NOMO-1 treated with DMSO at 0.1 percent for 48 hours (cell line): ENCODE data around the gene KCNIP4.
A peak's percentile ranks its signal among the peaks of the same experiment; 100 is the strongest.

Experiments used
- DNase-seq: peaks from one replicate; lab custom pipeline; 2025; ENCODE audit not compliant: unreplicated experiment; lab: John Stamatoyannopoulos, UW

Gene KCNIP4

DNA sequence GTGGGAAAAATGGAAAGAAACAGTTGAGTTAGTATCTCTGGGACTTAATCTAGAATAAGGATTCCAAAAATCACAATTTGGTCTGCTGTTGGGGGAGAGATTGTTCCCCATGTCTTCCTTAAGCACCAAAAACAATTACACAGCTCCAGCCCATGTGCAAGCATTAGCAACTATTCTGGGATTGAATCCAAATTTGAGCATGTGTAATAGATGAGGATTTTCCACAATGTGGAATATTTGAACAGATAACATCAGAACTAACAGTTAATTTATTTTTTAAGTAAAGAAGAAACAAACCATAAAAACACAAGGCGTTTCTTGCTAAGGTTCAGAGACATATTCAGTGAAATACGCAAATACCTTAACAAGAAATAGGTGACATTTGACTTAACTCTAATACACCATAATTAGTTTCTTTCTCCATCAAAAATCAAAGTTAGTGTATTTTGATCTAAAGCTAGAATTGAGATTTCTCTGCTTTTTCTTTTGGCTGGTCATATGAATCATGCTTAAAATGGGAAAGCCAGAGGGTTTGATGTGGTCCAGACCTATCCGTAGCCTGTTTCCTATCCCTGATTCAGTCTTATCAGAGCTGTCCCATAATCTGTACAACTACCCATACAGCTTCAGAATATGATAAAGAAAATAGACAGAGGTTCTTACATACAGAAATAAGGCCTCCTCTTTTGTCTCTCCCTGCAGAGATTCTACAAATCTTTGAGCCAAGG lies 834.9 kb downstream of the KCNIP4 start:
- no peak for DNase-seq

DNA sequence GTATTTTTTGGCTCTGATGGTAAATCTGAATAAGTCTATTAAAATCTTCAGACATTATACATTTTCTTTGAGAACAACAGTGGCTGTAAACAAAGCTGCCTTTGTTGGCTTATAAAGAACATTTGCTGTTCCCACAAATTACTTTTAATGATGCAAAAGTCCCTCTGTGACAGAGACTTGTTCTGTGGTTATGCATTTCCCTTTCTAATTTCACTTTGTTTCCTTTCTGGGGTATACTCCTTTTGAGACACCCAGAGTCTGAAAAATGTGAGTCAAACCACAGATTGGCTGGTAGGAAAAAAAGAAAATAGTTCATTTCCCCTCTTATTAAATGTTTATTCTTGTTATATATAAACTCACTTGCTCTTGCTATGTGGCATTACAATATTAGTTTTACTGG lies 845.9 kb downstream of the KCNIP4 start:
- DNase-seq: peak; percentile 48

DNA sequence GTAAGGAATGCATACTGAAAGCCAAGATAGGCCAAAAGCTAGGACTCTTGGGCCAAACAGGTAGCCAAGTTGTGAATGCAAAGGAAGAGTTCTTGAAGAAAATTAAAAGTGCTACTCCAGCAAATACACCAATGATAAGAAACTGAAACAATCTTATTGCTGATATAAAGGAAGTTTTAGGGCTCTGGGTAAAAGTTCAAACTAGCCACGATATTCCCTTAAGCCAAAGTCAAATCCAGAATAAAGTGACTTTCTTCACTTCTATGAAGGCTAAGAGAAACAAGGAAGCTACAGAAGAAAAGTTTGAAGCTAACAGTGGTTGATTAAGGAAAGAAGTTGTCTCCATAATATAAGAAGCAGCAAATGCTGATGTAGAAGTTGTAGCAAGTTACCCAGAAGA lies 850.7 kb downstream of the KCNIP4 start:
- no peak for DNase-seq

DNA sequence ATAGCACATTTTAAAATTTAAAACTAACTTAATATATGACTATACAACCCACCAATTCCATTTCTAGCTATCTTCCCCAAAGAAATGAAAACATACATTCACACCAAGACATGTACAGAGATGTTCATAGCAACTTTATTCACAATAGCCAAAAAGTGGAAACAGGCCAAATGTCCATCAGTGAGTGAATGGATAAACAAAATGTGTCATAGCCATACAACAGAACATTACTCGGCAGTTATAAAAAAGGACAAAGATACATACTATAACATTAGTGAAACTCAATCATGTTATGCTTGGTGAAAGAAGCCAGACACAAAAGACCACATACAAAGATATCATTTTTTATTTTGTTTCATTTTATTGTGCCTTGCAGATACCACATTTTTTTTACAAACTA lies 851.5 kb downstream of the KCNIP4 start:
- DNase-seq: no peak

DNA sequence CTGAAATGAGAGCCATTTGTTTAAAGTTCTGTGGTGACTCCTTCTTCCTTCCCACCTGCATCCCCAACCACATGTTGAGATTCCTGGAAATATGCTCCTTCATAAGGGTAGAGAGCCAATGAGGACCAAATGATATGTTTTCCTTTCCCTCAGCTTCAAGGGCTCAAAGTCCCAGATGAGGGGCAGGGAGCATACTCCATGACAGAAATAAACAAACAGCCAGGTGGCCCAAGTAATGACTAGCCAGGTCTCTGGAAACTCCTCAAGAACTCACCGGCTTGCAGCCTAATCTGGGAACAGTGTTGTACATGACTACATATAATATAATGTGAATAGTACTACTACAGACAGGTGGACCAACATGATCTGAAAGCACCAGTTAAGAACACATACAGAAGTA lies 856.0 kb downstream of the KCNIP4 start:
- no peak for DNase-seq

DNA sequence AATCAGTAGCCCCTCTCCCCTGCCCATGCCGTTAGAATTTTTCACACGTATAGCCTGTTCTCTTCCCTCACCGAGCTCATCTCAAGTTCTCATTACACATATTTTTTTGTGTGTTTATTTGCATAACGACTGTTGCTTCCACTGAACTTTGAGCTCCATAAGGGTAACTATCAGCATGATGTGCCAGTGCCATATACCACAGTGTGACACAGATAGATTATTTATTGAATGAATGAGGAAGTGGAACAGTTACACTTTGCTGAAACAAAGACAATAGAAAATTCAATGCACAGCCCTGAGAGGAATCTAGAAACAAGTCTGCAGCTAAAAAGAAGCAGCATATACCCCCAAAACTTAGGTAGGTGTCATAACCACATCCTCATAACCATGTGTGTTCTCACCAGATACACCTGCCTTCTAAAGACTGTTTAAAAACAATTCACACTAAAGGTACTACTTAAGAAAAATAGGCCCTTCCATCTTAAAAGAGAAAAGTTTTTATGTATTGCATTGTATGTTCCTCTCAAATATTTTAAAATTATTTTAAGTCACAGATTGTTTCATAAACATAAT lies 858.4 kb downstream of the KCNIP4 start:
- peak; percentile 90 for DNase-seq

DNA sequence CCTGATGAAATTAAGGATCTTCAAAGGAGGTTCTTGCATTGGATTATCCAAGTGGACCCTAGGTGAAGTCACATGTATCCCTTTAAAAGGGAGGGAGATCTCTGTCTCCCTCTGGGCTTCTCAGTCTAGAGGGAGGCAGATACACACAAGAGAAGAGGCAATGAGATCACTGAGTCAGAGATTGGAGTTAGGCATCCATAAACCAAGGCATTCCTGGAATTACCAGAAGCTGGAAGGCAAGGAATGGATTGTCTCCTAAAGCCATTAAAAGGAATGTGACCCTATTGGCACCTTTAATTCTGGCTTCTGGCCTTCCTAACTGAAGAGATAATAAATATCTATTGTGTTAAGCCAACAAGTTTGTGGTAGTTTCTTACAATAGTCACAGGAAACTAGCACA lies 865.2 kb downstream of the KCNIP4 start:
- DNase-seq: no peak

DNA sequence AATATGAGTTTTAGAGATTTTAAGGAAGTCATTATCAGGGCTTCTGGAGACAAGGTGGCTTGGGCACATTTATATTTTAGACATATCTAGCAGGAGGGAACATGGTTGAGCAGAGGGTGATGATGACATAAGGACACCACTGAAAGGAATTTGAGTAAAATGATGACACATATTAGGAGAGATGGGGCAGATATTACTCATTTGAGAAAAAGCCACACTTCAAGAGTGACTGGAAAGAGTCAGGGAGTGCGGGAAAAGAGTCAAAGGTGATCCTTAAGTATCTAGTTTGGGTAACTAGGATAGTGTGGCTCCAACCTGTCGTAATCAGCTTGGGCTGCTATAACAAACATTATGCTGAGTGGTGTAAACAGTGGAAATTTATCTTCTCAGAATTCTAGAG lies 870.6 kb downstream of the KCNIP4 start:
- DNase-seq: no peak

DNA sequence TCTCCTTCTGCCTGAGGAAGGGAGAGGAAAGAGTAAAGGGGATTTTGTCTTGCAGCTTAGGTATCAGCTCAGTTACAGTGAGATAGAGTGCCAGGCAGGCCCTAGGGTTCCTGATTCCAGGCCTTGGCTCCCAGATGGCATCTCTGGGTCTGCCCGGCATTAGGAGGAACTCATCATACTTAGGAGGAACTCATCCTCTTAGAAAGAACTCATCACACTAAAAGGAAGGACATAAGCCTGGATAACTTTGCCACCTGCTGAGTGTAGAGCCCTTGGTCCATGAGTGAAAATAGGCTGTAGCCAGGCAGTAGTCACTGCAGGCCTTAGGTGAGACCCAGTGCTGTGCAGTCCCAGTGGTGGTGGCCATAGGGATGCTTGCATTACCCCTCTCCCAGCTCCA lies 881.2 kb downstream of the KCNIP4 start:
- no peak for DNase-seq

DNA sequence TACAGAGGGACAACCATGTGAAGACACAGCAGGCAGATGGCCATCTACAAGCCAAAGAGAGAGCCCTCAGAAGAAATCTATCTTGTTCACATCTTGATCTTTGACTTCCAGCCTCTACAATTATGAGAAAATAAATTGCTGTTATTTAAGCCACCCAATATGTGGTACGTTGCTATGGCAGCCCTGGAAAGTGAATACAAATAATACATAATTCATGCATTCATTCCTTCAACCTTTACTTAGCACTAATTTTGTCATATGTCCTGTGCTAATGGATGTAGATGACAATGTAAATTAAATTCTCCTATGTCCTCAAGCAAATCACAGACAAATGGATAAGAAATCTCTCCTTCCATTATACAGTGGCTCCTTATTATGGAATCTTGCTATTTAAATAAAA lies 886.7 kb downstream of the KCNIP4 start:
- no peak for DNase-seq

DNA sequence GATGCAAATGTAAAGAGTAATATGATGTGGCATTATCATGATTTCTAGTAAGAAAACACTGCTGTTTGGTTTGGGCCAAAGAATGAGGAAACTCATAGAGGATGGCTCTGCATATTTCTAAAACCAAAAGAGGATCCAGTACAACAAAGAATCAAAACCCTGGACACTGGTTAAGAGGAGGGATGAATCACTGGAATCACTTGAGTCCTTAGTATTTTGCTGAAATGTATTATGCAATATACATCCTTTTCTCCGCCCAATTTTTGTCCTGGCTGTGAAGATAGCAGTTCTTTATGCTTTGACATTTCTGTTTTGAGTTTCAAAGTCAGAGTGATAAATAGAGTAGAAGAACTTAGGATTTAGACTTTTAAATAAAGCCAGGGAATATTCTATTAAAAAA lies 902.4 kb downstream of the KCNIP4 start:
- DNase-seq: peak; percentile 1

DNA sequence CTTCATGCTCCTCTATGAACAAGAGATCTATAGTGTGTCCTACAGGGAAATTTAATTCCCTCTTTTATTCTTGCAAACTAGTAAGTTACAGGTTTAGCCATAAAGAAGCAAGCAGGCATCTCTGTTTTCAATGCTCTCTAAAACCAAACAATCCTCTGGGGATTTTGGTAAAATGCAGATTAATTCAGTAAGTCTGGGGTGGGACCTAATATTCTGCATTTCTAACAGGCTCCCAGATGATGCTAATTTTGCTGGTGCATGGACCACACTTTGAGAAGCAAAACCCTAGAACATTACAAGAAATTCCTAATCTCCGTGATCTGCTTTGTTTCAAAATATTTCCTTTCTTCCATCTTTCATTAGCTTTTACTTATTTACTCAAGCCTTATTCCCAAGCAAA lies 903.5 kb downstream of the KCNIP4 start:
- DNase-seq: no peak

DNA sequence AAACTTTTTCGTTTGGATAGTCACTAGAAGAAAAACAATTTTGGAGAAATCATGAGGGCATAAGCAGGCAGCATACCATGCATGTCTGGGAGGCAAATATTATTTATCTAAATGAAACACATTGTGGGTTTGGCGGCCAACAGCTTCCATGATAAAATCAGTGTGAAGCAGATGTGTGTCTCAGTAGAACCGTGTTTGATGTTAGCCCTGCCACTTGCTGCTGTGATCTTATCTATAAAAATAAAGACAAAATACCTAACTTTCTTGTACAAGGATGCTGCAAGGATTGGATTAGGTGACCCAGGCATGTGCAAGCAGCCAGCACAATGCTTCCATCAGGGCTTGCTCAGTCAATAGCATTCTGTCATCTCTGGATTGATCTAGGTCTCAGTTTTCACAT lies 906.9 kb downstream of the KCNIP4 start:
- no peak for DNase-seq

DNA sequence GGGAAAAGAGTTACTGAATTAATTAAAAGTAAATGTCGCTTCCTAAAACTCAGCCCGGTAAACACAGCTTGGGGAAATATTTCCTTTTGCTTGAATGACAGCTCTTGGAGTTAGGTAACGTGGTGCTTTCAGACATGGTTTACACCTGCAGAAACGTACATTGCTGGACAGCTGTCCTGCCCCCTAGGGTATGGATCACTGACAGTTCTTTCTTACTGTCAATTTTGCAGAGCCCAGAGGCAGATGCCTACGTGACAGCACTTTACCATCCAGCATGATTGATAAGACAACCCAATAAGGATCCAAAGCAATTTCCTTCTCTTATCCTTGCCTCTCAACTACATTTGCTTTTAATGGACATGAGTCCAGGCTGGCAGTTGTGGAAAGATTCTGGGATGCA lies 913.8 kb downstream of the KCNIP4 start:
- DNase-seq: no peak

DNA sequence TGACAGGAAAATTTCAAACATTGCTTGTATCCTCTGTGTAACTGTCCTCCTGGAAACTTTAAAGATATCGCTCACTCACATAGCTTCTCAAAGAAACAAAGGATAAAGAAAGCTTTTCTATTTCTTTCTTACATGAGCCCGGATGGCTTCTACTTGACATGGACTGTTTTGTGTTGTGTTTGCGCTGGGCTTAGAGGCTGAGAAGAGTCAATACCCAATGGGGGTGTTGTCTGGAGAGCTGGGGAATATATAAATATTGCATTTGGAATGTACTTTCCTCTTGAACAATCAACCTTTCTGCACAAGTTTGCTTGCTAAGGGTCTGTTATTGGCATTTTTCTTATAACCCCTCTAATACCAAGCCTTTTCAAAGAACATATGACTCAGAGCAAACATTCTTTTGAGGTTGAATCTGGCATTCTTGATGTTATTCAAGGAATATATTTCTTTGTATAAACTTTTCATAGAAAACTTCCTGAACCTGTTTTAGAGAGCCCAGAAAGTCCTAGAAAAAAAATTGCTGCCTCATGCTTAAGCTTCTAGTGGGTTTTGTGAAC lies 916.4 kb downstream of the KCNIP4 start:
- DNase-seq: no peak

DNA sequence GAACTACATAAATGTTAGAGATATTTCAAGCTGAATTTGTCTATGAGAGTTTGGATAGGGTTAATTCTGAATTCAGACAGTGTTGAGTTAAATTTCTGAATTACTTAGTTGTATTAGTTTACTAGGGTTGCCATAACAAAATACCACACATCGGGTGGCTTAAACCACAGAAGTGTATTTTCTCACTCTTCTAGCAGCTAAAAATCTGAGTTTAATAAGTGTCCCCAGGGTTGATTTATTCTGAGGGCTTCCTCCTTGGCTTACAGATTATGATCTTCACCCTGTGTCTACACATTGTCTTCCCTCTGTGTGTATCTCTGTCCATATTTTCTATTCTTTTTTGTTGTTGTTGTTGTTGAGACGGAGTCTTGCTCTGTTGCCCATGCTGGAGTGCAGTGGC lies 929.8 kb downstream of the KCNIP4 start:
- no peak for DNase-seq

DNA sequence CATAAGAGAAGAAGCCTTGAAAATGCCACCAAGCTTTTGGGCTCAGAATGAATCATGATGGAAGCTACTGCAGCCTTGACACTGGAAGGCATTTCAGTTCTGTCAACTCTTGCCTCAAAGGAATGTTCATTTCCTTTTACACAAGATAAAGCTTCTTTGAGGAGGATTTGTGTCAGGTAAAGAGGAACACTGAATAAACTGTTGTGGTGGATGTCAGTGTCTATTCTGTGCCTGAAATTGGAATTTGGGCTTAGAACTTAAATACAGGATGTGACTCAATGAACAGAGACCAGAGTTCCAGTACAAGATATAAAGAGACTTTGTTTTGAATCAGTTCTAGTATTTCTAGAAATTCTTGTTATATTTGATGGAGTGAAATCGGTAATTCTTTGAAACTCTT lies 935.1 kb downstream of the KCNIP4 start:
- DNase-seq: no peak

DNA sequence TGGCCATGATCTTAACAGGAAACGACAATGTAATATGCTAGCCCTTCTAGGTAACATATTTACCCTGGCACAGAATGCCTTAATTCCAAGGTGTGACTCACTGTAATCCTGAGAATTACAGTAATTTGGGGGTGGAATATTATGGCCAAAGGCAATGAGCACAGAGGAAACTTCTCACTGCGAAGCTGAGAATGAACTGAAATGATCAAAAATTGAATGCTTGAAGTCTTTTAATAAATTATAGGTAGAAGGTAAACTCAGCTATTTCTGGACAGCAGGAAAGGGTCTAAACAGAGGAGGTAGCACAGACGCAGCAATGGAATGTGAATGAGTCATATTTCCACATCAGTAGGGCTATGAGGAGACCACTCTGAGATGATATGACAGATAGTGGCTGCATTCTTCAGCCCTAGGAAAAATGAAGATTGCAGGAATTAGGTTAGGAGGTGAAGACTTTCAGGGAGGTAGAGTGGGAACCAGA lies 935.7 kb downstream of the KCNIP4 start:
- no peak for DNase-seq

DNA sequence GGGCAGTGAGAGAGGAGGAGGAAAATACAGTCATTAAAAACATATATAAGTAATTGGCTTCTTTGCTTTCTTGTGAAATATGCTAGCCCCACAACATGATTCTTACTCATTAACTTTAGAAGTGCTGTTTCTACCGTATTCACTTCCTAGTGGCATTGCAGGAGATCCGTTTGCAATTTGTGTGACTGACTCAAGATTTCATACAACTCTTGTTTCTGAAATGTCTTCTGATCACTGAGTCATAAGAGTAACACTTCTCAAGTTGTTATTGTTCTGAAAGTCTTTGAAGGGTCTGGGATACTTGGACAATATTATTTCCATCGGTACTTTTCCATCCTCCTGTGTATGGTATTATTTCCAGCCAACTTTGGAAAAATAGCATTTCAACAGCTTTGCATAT lies 937.5 kb downstream of the KCNIP4 start:
- peak; percentile 70 for DNase-seq

DNA sequence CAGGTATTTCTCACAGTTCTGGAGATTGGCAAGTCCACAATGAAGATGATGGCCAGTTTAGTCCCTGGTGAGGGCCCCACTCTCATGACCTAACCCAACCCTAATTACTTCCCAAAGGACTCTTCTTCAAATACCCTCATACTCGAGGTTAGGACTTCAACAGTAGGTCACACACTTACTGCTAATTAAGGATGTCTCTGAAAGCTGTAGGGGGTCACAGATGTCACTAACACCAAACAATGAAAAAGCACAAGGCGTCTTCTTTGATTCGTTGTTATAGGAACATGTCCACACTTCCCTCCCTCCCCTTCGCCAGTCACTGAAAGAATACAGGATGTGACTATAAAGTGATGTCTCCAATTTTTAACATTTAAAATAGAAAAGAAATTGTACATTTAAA lies 938.6 kb downstream of the KCNIP4 start:
- no peak for DNase-seq

DNA sequence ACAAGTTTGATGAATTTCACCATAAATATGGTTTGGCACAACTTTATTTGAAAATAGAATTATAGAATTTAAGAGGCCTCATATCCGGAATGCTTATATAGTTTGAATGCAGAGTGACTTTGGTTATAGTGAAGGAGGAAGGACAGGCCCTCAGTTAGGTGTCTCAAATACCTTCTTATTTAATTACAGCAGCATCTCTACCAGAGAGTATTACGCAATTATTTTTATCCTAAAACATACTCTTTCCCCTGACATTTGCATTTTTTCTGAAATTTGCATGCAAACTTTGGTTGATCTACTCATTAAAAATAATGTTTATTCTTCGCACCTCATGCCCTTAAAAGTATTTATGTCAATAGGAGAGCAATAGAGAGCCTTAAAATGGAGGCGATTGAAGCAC lies 942.9 kb downstream of the KCNIP4 start:
- DNase-seq: no peak

DNA sequence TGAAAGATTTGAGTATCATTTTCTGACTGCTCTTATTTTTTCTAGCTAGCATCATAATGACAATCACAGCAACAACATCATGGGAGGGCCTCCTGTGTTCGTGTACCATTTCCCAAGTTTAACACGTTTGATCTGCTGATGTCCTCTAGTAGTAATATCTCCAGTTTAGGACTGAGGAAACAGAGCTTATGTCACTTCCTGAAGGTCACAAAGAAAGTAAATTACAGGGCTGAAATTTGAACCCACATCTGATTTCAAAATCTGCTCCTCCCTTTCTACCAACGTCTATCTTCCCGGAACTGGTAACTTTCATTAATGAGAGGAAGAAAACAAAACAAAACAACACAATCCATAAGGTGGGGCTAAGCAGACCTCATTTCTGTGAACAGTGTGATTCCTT lies 945.6 kb downstream of the KCNIP4 start:
- DNase-seq: peak; percentile 35

DNA sequence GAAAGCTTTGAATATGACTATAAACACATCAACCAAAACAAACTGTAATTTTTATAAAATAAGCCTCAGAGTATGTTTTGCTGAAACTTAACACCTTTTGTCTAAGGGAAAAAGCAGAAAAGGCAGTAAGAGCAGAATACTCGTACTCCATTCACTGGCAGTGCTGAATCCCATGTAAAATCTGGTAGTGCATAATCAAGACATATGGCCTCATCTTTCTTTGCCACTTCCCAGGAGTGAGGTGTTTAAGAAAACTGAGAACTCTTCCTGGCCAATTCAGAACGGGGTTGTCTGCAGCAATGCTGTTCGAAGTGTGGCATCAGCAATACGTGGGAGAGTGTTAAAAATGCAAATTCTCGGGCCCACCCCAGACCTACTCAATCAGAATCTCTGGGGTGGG lies 946.3 kb downstream of the KCNIP4 start:
- DNase-seq: no peak
